ENCODE results near the gene LRRN4.
"Not testable (repeated sequence)": the region's sequence is repeated elsewhere in the genome, so short reads cannot be mapped to it uniquely, and the experiment has no call there.

The LRRN4 gene

DNA sequence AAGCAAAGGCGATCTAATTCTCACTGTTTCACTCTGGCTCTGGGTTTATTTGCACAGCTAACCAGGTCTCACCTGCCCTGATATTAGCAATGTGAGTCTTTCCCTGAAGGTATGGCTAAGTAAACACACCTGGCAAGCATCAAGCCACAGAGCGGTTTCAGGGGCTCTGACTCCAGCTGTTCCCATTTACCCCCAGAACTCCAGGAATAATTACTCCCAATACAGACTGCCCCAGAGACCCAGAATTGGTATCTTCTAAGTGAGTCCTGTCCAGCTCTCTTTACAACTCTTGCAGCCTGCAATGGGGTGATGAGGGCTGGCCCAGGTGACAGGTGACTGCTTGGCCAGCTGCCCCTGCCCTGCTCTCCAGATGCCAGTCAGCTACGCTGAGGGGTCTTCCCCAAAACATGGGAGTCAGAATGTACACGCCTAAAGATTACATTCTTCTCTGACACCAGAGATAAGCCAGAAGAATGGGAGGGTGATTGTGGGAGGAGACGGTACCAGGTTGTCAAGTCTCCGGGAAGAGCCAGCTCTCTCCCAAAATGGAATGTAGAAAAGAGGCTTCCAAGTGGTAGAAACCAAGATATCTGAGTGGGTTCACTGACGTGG is 4.9 kb upstream of the LRRN4 start:
- no peak for DNase-seq

DNA sequence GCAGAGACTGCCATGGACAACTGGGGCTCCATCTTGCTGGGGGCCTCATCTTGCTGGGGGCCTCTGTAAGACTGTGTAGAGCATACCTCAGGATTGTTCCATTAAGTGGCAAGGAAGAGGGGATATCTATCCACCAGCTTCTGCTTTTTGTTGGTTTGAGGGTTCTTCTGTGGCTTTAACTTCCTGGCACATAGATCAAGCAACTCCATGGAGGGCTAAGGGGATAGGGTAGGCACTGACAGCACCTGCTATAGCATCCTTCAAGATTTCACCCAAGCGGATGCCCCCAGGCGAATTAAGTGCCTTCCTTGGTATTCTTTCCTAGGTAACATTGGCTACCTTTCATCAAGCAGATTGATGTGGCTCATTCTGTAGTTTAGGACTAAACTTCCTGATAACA is 3.8 kb upstream of the LRRN4 start:
- no peak for DNase-seq

DNA sequence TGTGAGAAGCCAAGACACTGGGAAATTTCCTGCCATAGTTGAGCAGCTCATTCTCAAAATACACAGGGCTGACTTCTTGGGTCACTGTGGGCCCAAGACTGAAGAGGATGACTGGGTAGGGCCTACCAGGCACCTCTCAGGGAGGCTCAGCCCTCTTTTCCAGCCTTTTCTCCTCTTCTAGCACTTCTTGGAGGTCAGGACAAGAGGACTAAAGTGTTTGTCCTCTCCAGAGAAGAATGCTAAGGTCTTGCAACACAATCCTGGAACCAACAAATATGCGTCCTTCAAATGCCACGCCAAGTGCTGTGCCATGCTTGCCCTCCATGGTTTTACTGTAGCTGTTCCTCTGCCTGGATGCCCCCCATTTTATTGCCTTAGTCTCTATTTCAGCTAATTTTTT is 3.3 kb upstream of the LRRN4 start:
- no peak for DNase-seq

DNA sequence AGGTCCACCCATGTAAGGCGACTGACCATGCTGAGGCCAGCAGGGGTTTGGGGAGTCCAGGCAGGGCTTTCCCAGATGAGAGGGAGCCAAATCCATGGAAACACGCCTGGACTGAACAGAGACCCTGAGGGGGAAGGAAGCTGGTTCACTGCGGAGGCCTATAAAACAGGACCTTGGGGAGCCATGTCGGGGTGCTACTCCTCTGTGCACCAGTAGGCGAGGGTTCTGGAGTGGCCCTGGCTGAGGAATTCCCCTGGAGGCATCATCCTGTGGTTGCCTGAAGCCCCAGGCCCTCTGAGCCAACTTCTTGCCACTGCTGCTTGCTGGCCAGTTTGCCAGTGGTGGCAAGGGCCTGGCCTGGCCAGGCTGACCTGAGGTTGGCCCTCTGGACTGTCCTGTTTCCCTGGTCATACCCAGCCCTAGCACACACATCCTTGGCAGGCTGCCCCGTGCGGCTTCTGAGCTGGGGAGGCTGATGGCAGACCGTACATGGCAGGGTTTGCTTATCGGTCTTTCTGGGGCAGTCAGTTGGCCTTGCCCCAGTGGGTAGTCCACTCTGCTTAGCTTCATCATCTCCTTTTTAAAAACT is 2.2 kb upstream of the LRRN4 start:
- no peak for DNase-seq

DNA sequence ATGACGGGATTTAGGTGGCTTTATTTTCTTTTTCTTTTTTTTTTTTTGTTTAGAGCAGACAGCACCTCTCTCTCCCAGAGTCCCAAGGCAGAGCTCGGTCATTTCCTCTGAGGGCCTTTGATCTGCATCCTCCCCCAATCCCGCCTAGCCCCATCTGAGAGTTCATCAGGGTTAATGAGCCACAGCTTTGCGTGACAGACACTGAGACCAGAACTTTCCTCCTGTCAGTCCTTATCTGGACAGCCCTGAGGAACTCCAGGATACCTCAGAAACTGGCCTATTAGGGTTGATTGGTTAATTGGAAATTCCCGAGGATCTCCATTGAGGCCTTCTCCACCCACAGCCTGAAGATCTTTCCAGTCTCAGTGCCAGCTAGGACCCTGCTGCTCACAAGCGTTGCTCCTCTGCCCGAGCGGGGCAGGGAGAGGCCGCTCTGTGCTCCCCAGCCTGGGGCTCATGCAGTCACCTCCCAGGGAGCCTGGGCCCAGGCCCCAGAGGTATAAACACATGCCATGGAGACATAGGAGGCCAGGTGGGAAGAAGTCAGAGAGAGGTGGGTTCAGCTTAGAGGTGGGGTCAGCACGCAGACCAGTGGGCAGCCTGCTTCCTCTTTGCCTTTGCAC is 1.4 kb upstream of the LRRN4 start:
- DNase-seq, result no peak

DNA sequence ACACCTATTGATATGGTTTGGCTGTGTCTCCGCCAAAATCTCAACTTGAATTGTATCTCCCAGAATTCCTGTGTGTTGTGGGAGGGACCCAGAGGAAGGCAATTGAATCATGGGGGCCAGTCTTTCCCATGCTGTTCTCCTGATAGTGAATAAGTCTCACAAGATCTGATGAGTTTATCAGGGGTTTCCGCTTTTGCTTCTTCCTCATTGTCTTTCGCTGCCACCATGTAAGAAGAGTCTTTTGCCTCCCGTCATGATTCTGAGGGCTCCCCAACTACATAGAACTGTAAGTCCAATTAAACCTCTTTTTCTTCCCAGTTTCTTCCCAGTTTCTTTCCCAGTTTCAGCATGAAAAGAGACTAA is 810 bp upstream of the LRRN4 start:
- DNase-seq, result not testable (repeated sequence)

DNA sequence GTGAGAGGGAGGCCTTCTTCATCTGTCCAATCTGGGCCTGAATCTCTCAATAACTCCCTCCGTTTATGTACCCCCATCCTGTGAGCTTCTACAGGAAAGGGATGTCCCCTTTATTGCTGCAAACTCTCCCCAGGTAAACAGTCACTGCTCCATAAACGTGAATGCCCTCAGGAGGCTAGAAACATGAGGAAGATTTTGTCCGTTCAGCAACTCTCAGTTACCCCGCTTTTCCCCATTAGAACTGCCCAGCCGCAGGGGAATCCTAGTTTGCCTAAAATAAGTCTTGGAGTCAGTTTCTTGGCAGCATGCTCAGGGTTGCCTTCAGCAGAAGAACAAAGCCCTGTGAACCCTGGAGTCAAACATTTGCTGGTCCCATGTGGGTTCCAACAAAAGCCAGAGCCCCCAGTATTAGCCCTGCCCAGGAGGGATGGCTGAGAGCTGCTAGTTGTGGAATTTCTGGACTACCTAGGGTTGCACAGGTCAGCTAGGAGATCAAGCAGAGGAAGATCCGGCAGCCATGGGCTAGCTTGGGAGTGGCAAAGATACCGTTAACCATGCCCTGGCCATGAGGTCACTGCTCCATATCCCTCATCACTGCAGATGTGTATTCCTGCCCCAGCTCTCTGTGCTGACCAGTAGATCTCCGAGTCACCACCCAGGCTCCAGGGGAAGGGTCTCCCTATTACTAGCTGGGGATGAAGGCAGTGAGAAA is 640 bp downstream of the LRRN4 start:
- no peak for DNase-seq

DNA sequence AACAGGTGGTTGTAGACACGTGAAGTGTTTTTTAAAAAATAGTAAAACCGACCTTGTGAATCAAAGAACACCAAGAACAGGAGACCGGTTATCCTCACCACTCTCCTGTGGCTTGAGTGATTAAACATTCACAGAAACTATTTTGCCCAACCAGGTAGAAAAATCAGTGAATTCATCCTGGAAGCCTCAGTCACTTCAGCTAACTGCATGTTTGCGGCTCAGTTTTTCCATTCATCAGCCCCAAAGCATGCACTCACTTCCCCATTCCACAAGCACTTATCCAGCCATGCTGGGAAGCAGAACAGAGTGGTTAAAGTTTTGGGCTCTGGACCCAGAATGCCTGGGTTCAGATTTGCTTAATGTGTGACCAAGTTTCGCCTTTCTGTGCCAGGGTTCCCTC is 2.4 kb downstream of the LRRN4 start:
- DNase-seq, result no peak

DNA sequence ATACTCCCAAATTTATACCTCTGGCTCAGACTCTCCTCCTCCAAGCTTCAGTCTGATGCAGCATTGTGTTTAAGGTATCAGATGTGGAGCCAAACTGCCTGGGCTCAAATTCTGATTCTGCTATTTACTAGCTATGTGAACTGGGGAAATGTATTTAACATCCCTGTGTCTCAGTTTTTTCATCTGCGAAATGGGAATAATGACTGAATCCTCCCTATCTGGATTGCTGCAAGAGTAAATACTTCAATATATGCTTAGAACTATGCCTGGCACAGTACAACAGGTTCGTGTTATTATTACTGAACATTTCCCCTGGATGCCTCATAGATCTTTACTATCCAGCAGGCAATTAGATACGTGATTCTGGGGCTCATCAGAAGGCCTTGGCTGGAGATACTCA is 5.5 kb downstream of the LRRN4 start:
- DNase-seq, result no peak

DNA sequence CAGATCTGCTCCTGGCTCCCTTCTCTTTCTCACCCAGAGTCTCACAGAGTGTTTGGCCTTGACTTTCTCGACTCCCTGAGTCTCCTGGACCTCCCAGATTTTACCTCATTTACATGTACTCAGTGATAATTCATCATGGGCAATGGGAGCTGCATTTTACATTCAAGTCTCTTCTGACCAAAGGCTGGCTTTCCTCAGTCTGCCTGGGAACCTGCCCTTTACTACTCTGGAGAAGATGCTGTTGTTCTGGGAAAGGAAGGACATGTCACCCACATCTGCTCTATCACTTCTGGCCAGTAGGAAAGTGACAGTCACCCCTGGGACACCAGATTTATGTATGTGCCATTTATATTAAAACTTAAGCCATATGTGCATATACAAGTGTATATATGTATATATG is 7.4 kb downstream of the LRRN4 start:
- no peak for DNase-seq

DNA sequence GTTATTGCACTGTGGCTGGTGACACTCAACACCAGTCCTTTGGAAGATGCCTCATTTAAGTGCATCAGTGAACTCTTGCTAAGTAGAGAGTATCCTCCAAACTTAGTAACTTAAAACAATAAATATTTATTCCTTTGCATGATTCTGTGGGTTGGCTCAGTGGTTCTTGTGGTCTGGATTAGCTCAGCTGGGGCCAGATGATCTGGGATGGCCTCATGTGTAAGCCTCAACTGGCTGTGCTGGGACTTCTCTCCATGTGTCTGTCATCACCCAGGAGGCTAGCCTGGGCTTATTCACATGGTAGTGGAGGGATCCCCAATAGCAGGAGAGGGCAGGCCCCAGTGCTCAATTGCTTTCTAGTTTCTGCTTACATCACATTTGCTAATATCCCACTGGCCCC is 8.3 kb downstream of the LRRN4 start:
- DNase-seq, result no peak

DNA sequence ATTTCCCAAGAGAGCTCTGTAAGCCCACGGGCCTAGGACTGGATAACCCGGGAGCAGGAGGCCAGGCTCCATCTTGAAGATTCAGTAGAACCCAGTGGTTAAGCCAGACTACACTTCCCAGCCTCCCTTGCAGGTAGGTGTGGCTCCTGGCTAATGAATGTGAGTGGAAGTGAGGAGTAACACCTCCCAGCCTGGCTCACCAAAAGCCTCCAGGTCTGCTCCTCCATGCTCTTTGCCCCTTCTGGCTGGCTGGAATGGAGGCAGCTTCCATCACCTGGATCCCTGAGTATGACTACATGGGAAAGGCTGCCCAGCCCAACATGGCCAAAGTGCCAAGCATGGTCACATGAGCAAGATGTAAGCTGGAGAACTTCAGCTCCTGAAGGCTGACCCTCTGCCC is 9.7 kb downstream of the LRRN4 start:
- no peak for DNase-seq

DNA sequence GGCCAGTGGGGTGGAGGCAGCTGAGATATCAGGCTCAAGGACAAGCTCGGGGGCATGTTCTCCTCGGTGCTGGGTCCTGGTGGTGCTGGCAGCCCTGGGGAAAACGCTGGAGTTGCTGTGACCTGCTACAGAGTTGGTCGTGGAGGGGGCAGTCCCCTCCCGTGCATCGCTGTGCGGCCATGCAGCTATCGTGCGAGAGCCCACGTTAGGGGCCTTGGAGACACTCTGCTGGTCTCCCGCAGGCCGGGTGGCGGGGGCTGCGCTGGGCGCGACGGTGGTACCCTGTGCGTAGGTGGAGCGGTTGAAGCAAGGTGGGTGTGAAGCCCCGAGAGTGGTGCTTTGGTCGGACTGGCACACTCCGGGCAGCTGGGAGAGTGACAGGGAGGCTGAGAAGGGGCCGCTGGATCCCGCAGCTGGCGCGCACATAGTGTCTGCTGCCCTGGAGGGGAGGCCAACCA is 12.0 kb downstream of the LRRN4 start:
- DNase-seq, result no peak

DNA sequence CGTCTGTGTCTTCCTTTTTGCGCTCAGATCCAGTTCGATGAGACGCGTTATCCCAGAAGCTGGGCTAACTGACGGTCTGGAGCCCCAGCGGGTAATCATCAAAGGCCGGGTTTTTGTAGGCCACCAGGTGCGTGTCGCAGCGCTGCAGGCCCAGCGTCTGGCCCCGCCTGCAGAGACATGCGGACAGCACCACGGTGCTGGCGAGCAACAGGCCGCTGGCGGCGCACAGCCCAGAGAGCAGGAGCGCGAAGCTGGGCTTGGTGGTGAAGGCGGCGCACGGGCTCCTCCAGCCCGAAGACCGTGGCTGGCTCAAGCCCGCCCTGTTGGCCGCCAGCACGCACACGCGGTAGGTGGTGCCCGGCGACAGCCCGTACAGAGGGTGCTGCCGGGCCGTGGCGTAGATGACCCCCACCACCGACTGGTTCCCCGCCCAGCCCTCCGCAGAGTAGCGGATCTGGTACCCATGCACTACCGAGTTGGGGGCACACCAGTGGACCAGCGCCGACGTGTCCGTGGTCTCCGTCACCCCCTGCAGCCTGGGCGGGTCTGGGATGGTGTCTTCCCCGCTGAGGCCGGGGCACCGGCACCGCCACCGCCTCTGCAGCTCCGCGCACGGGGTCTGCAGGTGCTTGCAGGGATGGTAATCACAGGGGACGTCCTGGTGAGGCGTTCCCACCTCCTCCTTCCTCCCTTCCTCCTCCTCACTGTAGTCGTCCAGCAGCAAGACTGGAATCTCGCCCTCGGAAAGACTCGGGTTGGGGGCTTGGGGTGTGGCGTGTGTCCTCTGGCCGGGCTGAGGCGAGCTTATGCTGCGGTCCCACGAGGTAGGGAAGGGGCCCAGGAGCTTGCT is 12.7 kb downstream of the LRRN4 start:
- DNase-seq, result no peak

DNA sequence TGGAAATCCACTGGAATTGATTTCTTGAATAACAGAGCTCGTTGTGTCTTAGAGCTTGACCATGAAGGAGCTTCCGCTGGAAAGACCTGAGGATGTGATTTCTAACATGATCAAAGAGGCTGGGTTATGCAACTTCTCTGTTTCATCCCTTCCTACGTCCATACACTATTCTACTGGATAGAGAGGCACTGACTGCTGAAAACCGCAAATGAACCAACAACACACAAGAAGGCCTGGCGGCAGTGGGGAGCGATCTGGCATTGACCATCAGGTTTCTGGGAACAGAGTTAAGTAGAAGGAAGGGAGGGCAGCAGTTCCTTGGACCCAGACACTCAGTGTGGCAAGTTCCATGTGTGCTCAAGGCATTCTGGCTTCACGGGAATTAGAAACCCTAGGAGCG is 13.3 kb downstream of the LRRN4 start:
- DNase-seq, result no peak

DNA sequence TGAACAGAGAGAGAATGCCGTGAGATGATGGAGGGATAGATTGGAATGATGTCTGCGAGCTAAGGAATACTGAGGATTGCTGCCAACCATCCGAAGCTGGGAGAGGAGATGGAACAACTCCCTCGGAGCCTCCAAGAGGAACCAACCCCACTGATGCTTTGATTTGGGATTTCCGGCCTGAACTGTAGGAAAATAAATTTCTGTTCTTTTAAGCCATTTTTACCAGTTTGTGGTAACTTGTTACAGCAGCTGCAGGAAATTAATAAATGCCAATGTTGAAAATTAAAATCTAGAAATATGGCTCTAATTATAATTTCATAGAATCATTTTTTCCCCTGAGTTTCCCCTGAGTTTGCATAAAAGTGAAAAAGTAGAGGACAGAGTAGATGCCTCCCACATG is 14.1 kb downstream of the LRRN4 start:
- DNase-seq, result no peak

DNA sequence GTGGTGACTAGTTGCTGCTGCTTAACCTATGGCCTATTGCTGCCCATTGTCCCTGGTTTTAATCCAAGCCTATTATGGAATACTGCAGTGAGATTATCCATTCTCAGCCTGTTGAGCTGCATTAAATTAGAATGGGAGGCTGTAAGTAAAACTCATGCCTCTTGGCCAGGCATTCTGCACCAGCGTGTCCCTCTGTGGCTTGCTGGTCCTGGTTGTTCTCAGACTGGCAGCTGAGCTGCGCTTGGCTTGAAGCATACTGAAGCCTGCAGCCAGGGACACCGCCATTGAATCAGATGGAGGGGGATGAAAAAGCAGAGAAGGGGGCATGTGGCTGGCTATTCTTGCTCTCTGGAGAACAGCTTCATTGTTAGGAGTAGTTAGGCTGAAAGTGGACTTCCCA is 15.6 kb downstream of the LRRN4 start:
- no peak for DNase-seq

DNA sequence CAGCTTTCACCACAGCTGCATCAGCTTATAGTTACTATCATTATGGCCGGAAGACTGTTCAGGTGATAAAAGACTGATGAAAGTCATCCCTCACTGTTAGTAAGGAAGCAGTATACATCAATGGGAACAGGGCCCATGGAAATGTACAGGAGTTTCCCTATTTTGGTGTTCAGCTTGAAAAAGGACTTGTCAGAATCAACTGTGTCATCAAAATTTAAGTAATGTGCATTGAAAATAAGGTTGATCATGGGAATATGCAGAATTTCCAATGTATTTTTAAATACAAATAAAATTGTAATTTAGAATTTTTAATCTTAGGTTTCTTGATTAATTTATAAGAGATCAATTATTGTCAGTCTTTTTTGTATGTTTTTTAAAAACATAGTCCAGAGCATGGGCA is 16.8 kb downstream of the LRRN4 start:
- no peak for DNase-seq

DNA sequence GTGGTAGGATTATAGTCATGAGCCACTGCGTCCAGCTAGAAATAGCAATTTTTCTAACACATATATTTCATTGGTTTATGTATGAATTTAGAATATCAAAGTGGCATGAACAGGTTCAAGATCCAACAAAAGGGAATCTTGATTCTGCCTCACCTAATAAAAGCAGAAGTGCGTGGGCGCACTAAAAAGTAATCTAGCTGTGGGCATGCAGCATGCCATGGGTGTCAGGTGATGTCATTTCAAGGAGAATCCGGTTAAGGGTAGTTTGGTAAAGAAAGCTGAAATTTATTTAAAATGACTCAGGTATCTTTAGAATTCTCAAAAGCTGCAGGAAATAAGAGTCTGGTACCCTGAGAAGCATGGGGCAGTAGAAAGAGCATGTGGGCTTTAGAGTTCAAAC is 17.6 kb downstream of the LRRN4 start:
- no peak for DNase-seq

DNA sequence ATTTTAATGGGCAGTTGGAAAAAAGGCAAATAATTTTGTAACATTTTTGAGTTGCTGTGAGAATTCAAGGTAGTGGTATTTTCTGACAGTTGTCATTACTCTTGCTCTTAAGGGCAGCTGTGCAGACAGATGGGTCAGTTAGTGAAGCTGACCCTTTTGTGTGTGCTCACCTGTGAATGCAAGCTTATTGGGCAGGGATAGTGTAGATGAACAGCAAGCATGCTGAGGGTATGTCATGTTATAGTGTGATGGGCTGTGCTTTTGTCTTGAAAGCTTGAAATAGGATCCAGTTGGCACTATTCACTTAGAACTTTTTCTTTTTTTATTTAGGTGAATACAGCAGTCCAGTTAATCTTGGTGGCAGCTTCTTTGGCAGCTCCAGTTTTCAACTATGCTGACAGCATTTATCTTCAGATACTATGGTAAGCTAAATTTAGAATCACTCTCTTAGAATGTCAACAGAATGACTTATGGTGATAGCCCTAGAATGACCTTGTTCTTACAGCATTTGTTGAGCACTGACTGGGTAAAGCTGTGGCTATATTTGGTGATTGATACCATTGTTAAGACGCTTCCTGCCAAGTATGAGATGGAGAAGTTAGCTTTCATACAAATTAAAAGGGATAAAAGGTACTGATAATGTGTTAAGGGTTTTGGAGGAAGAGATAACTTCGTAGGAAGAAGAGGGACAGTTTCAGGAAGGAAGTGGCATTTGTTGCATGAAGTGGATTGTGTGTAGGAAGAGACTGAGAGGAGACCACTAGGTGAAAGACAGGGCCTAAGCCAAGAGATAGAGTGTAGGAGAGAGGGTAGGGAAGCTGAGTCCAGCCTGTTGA is 19.5 kb downstream of the LRRN4 start:
- no peak for DNase-seq

DNA sequence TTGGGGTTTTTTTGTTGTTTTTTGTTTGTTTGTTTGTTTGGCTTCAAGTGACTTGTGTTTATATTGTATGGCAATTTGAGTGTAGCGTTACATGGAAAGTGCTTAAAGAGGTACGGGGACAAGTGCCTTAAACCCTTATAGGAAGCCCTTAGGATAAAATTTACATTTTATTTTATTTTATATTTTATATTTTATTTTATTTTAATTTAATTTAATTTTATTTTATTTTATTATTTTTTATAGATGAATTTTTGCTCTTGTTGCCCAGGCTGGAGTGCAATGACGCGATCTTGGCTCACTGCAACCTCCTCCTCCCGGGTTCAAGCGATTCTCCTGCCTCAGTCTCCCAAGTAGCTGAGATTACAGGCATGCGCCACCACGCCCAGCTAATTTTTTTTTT is 21.0 kb downstream of the LRRN4 start:
- not testable (repeated sequence) for DNase-seq

DNA sequence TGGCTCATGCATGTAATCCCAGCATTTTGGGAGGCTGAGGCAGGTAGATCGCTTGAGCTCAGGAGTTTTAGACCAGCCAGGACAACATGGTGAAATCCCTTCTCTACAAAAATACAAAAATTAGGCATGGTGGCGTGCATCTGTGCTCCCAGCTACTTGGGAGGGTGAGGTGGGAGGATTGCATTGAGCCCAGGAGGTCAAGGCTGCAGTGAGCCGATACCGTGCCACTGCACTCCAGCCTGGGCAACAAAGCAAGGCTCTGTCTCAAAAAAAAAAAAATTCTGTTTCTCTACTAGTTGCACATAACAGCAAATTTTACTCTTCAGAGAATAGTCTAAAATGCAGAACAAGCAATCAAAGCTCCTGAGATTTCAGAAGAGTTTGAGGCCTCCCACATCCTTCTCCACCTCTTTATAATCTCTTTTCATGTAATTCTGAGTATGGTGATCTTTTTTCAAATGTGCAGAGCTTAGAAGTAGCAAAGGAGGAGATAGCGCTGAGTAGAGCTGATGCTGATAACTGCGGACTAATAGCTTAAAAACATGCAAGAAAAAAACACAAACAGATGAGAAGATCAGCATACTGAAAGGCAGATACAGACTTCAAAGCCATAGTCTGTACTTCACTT is 23.3 kb downstream of the LRRN4 start:
- no peak for DNase-seq

Data from activated CD4-positive, alpha-beta T cell treated with anti-CD3 and anti-CD28 coated beads, Interleukin-2, amount 50 U/mL, for 48 hours (primary cell).